Jurkat, Clone E6-1 (cell line): ENCODE measurements around the gene PDE8A.

ENCODE experiments used
- DNase-seq: peaks from one replicate; pipeline ENCODE4 v3.0.0-alpha.2; 2011; ENCODE audit warnings: low read depth, low spot score
- H3K4me3 ChIP-seq: 2 replicates; pipeline ENCODE4 v1.5.1; 2011; ENCODE audit warnings: mild to moderate bottlenecking, low read length, control low read depth, moderate library complexity

Gene PDE8A

GRCh38 chr15:85025516-85026251 is 44.0 kb downstream of the PDE8A start:
- no peak for DNase-seq
- H3K4me3 ChIP-seq: no peak overlapping the region

DNA sequence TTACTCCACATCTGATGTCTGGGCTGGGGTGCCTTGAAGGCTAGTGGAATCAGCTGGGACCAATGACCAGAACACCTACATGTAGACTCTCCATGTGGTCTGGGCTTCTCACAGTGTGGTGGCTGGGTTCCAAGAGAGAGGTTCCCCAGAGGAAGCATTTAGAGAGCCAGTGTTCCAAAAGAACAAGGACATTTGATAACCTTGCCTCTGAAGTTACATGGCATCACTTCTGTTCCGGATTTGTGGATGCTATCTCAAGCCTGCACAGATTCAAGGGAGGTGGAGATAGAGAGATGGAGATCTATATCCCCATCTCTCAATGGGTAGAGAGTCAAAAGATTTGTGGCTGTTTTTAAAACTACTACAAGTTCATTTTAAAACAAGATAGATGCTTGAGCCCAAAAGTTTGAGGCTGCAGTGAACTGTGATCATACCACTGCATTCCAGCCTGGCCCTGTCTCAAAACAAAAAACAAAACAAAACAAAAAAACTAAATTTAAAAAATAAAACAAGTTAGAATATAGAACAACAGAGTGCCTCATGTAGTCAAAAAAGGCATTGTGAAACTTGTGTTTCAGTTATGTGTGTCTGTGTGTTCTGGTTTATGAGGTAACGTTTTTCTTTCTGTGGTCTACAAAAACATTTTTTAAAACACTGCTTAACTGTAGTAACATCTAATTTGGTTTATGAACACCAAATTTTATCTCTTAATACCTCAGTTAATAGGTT is 44.8 kb downstream of the PDE8A start:
- DNase-seq: no peak
- no peak overlapping the region for H3K4me3 ChIP-seq

- H3K4me3 ChIP-seq: no peak overlapping the region
- DNase-seq: no peak
These were observed 45.4 kb downstream of the PDE8A start for GRCh38 chr15:85027033-85027380.

DNA sequence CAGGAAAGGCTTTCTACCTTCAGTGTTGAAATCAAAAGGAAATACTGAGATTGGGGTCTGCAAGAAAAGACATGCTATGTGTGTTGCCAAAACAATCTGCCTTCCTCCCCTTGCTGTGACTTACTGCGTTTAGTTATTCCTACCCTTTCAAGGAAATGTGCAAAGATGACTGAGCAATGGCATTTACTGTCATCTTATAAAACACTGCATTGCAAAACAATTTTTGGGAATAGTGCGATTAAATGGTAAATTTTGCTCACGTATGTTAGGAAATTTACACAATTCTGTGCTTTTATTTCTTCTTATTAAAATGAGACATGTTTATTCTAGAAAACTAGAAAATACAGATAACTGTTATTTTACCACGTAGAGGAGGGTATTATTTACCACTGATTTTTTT is 45.8 kb downstream of the PDE8A start:
- no peak overlapping the region for H3K4me3 ChIP-seq
- no peak for DNase-seq

- no peak for DNase-seq
- H3K4me3 ChIP-seq: no peak overlapping the region
These were observed 46.8 kb downstream of the PDE8A start for GRCh38 chr15:85028416-85028815.

GRCh38 chr15:85029221-85029620 is 47.6 kb downstream of the PDE8A start:
- no peak overlapping the region for H3K4me3 ChIP-seq
- no peak for DNase-seq

DNA sequence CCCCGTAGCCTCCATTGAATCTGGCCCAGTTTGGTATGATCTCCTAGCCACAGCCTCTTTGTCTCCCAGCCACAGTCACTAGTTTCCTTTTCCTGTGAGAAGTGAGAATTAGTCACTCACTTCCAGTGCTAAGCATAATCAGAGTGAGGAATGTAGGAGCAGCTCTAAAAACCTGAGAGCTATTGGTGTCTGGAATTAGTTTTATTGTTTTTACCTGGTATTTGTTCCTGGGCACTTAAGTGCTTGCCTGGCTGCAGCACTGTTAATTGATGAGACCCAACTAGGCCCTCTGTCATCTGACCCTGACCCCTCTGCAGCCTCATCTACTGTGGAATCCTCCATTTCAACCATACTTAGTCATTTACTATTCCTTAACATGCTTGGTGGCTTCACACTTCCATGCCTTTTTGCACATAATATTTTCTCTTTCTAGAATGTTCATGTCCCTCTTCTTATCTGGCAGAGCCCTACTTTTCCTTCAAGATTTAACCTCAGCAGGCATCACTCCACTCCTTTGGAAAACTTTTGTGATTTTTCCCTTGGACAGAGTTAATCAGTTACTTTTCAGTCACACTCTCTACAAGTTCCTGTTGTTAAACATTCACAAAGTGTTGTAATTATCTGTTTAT is 48.8 kb downstream of the PDE8A start:
- no peak for DNase-seq
- no peak overlapping the region for H3K4me3 ChIP-seq

GRCh38 chr15:85031086-85031943 is 49.7 kb downstream of the PDE8A start:
- H3K4me3 ChIP-seq: no peak overlapping the region
- DNase-seq: no peak

- no peak for DNase-seq
- H3K4me3 ChIP-seq: no peak overlapping the region
These were observed 50.4 kb downstream of the PDE8A start for GRCh38 chr15:85031944-85032558.

GRCh38 chr15:85033148-85033547 is 51.5 kb downstream of the PDE8A start:
- DNase-seq: no peak

GRCh38 chr15:85034276-85034675 is 52.6 kb downstream of the PDE8A start:
- no peak for DNase-seq
- H3K4me3 ChIP-seq: no peak overlapping the region

More at GRCh38 chr15:85033148-85033547, 51.5 kb downstream of the PDE8A start:
- no peak overlapping the region for H3K4me3 ChIP-seq

- no peak for DNase-seq
- no peak overlapping the region for H3K4me3 ChIP-seq
These were observed 54.3 kb downstream of the PDE8A start for GRCh38 chr15:85035980-85036379.

DNA sequence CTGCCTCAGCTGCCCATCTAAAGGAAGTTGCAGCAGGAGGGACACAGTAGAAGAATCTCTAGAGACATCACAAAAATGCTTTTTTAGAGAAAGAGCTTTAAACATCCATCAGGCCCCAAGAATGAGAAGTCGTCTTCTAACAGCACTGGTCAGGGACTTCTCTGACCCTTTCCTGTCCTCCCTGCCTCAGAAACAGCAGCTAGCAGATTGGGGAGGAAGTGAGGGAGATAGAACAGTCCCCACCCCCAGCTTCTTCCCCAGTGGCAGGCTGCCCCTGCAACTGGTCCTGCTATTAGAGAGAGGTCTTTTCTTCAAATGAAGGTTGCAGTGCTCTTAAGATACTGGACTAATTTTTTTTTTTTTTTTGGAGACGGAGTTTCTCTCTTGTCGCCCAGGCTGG is 55.1 kb downstream of the PDE8A start:
- H3K4me3 ChIP-seq: no peak overlapping the region
- DNase-seq: no peak

- no peak overlapping the region for H3K4me3 ChIP-seq
- no peak for DNase-seq
These were observed 56.0 kb downstream of the PDE8A start for GRCh38 chr15:85037641-85038040.

- no peak overlapping the region for H3K4me3 ChIP-seq
- no peak for DNase-seq
These were observed 59.6 kb downstream of the PDE8A start for GRCh38 chr15:85041230-85041629.

GRCh38 chr15:85044251-85044853 is 62.7 kb downstream of the PDE8A start:
- H3K4me3 ChIP-seq: no peak overlapping the region
- DNase-seq: peak; percentile 29

DNA sequence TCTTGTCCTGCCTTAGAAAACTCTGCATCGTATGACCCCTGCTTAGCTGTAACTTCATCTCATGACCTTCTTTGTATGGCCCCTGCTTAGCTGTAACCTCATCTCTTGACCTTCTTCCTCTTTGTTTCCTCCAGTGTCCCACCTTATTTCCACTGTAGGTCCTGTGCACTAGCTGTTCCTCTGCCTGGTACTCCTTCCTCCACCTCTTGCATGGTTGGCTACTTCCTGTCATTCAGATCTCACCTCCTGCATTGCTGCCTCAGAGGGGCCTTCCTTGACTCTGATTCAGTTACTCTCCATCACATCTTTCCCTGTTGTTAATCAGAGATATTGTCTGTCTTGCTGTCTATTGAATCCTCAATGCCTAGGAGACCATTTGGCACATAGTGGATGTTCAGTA is 63.2 kb downstream of the PDE8A start:
- DNase-seq: no peak
- no peak overlapping the region for H3K4me3 ChIP-seq

- DNase-seq: no peak
- H3K4me3 ChIP-seq: no peak overlapping the region
These were observed 64.0 kb downstream of the PDE8A start for GRCh38 chr15:85045615-85046014.
